ENCODE results near the gene MPZL3. TPM values are rescaled to one million over a fixed set of nuclear protein-coding genes. Genes with fewer than 3 reads are reported as not detected.

The MPZL3 gene
- total RNA-seq: 34.8 and 81.4 TPM in 2 replicates

GRCh38 chr11:118251858-118252652, at the start of gene MPZL3:
MPZL3 (minus strand) TSS chr11:118252365; CDS start chr11:118252294, 71 bp downstream.
- H3K27me3 ChIP-seq (ENCODE audit: control insufficient read depth, insufficient read depth, low read length): no peaks in the 10 kb centered on the region
- FAIRE-seq (peak; percentile 90), DNase-seq (ENCODE audit: low read depth) (peak; percentile 98)
- no peak for TF ChIP-seq CTCF (IDR thresholded peaks at IDR 0.05; ENCODE audit: insufficient read depth, low read length, severe bottlenecking)
- H3K4me3 ChIP-seq (ENCODE audit: low read depth, low read length): peak within 1 kb of the TSS; percentile 72
- H3K36me3 ChIP-seq (ENCODE audit: control insufficient read depth, insufficient read depth, low read length): no peaks in the 10 kb centered on the region

- Histone ChIP-seq H3K27me3 (ENCODE audit: control insufficient read depth, insufficient read depth, low read length) (no peaks in the 10 kb centered on the region), H3K36me3 (ENCODE audit: control insufficient read depth, insufficient read depth, low read length) (no peaks in the 10 kb centered on the region), H3K4me3 (ENCODE audit: low read depth, low read length) (no peak overlapping the region)
- no peak for DNase-seq (ENCODE audit: low read depth)
- TF ChIP-seq CTCF (IDR thresholded peaks at IDR 0.05; ENCODE audit: insufficient read depth, low read length, severe bottlenecking): no peak
- FAIRE-seq: no peak
Measured at GRCh38 chr11:118301600-118302195, 49.5 kb upstream of the MPZL3 start.

- no peak for FAIRE-seq
- H3K27me3 ChIP-seq (ENCODE audit: control insufficient read depth, insufficient read depth, low read length): no peaks in the 10 kb centered on the region
Measured at GRCh38 chr11:118295815-118296454, 43.8 kb upstream of the MPZL3 start.

GRCh38 chr11:118295199-118295598, 43.0 kb upstream of the MPZL3 start:
- no peak for TF ChIP-seq CTCF (IDR thresholded peaks at IDR 0.05; ENCODE audit: insufficient read depth, low read length, severe bottlenecking)
- DNase-seq (ENCODE audit: low read depth): no peak
- Histone ChIP-seq H3K27me3 (ENCODE audit: control insufficient read depth, insufficient read depth, low read length) (no peaks in the 10 kb centered on the region), H3K36me3 (ENCODE audit: control insufficient read depth, insufficient read depth, low read length) (no peaks in the 10 kb centered on the region), H3K4me3 (ENCODE audit: low read depth, low read length) (no peak overlapping the region)
- FAIRE-seq: no peak

More at GRCh38 chr11:118295815-118296454, 43.8 kb upstream of the MPZL3 start:
- Histone ChIP-seq H3K36me3 (ENCODE audit: control insufficient read depth, insufficient read depth, low read length) (no peaks in the 10 kb centered on the region), H3K4me3 (ENCODE audit: low read depth, low read length) (no peak overlapping the region)
- peak; percentile 96 for DNase-seq (ENCODE audit: low read depth)
- TF ChIP-seq CTCF (IDR thresholded peaks at IDR 0.05; ENCODE audit: insufficient read depth, low read length, severe bottlenecking): peak; percentile 70

- Histone ChIP-seq H3K27me3 (ENCODE audit: control insufficient read depth, insufficient read depth, low read length) (no peaks in the 10 kb centered on the region), H3K36me3 (ENCODE audit: control insufficient read depth, insufficient read depth, low read length) (no peaks in the 10 kb centered on the region), H3K4me3 (ENCODE audit: low read depth, low read length) (no peak overlapping the region)
- DNase-seq (ENCODE audit: low read depth): no peak
- FAIRE-seq: no peak
- no peak for TF ChIP-seq CTCF (IDR thresholded peaks at IDR 0.05; ENCODE audit: insufficient read depth, low read length, severe bottlenecking)
Measured at GRCh38 chr11:118294053-118294452, 41.9 kb upstream of the MPZL3 start.
